ENCODE data around the gene DOCK4.

DOCK4 gene

GRCh38 chr7:111744501-111745155 lies 461.6 kb downstream of the DOCK4 start:
- no peak for TF ChIP-seq CTCF (IDR thresholded peaks at IDR 0.05; ENCODE audit: low read depth, low read length)
- H3K4me3 ChIP-seq (ENCODE audit: low read depth, low read length): no peak overlapping the region

DNA sequence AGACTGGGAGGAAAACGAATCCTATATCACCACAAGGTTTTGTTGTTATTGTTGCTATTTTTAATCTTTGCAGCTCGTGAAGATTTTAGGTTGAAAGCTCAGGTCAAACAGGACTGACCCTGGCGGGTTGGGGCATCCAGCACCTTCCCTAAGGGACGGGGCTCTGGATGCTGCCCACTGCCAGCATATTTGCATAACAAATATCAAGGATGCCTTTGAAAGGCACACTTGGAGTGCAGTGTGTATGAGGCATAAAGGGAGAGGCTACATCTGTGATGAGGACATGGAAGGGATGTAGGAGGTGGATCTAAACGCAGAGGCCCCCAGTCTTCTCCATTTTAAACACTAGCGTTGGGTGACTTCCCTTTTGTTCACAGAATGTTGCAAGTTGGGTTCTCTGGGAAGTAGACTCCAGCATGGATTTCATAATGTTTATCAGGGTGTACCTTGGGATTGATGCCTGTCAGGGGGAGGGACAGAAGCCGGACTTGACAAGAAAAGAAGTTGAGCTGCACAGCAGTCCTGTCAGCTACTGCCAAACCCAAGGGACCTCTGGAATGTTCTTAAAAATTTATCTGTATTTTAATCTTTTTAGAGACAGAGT lies 462.9 kb downstream of the DOCK4 start:
- no peak for TF ChIP-seq CTCF (IDR thresholded peaks at IDR 0.05; ENCODE audit: low read depth, low read length)
- H3K4me3 ChIP-seq (ENCODE audit: low read depth, low read length): no peak overlapping the region

DNA sequence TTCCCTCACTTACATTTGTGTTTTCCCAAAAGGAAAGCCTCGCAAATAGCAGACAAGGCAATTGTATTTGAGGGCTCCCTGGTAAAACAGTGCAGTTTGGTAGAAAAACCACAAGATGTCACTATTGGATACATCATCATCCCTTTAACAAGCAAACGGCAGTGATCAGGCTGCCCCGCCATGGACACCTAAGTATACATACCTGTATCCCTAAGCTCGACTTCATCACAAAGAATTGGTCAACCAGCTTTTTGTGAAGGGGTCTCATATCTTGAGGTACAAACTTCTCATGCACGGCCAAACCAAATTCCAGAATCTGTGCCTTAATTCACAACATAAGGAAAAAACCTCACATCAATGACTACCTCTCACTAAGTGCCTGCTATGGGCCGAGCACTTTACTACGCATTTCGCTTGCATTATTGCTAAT lies 464.4 kb downstream of the DOCK4 start:
- no peak overlapping the region for H3K4me3 ChIP-seq (ENCODE audit: low read depth, low read length)
- peak; percentile 59; the same call in 1 of the 2 replicates for TF ChIP-seq CTCF (IDR thresholded peaks at IDR 0.05; ENCODE audit: low read depth, low read length)

- no peak for TF ChIP-seq CTCF (IDR thresholded peaks at IDR 0.05; ENCODE audit: low read depth, low read length)
- H3K4me3 ChIP-seq (ENCODE audit: low read depth, low read length): no peak overlapping the region
Observed at GRCh38 chr7:111740942-111741341, 465.3 kb downstream of the DOCK4 start.

DNA sequence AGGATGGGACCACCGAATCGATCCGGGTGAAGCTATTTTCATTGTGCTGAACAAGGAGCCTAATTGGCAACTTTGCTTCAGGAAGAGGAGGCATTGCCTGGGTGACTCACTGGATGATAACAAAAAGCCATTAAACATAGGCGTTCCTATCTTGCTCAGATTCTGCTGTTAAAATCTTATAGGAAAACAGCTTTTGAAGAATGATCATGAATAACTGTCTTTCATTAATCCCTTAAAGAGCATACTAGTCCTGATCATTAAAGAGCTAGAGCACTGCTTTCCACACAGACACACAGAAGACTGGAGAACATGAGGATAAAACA lies 469.7 kb downstream of the DOCK4 start:
- TF ChIP-seq CTCF (IDR thresholded peaks at IDR 0.05; ENCODE audit: low read depth, low read length): no peak
- H3K4me3 ChIP-seq (ENCODE audit: low read depth, low read length): no peak overlapping the region

DNA sequence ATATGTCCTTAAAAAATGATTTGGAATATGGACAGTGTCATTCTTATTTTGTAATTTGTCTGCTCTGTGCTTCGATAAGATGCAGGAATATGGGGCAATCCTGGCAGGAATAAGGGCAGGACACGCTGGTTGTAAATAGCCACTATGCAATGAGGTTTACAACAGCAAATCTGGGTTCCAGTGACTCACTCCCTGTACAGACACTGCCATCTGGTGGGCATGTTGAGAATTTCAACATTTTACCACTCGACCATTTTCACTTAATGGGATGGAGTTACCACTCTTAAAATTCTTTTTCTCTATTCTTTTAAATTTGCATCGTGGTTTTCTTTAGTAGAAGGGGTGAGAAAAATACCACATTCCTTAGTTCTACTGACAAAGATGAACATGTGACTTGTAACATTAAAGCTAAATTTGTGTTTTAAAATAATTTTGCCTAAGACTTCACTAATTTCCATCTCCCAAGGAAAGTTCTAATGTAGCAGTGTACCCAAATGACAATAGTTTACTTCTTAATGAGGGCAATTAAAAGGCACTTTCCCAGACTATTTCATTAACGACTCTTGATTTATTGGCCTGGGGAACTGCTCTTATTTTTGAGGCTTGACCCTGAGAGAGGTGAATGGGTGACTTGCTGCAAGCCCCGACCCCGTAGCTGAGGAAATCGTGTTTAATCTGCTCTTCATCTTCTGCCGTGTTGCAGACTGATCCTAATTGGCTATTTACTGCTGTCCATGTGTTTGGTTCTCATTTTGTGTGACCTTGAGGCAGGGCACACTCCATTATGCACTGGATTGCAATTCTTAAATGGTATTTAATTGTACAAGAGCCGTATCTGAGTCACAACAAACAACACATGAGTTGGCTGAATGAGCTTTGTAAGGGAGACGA lies 470.3 kb downstream of the DOCK4 start:
- TF ChIP-seq CTCF (IDR thresholded peaks at IDR 0.05; ENCODE audit: low read depth, low read length): peak; percentile 58

More for the DNA sequence above, 470.3 kb downstream of the DOCK4 start:
- H3K4me3 ChIP-seq (ENCODE audit: low read depth, low read length): no peak overlapping the region

Data from WI38 (cell line).